ENCODE data around the gene TCOF1. TPM values are rescaled to one million over a fixed set of nuclear protein-coding genes. Genes with fewer than 3 reads are reported as not detected.

The TCOF1 gene
- total RNA-seq, 1 experiment from 2014 or later: 109 TPM

DNA sequence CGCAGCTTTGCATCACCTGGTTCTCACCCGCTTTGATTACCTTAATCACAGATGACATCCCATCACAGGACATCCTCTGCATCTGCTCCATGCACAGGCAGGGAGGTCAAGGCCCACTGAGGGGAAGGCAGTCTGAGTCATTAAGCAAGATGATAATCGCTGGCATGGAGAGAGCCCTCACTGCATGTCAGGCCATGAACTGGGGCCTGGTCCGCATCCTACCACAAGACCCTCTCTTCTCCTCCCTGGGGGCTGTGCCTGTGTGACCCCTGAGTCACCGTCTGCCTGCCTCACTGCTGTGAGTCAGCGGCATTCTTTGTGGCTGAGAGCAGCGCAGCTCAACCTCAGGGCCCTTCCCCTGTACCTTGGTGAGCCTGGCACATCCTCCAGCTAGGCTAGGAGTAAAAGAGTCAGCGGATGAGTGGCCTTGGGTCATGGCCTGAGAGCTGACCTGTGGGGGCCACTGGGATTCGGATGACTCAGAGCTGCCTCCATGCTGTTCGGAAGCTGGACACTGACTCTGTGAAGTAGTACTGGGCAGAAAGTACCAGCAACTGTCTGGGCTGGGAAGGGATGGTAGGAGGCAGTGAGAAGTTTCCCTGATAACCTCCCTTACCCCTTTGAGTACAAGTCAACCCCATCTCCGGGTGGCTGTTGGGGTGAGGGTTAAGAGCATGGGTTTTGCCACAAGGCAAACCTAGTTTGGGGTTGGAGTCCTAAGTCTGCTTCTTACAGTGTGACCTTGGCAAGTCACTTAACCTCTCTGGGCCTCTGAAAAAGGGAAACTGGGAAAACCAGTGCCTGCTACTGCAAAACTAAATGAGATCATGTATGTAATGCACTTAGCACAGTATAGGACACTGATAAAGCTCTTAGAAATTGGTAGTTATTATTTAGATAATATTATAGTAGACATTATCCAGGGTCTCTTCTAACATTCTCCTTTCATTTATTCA, 40.2 kb upstream of the TCOF1 start:
- Histone ChIP-seq H3K27ac (ENCODE audit: low read depth, low read length, poor library complexity, severe bottlenecking) (no peak overlapping the region), H3K9me3 (ENCODE audit: low read depth, low read length, poor library complexity, severe bottlenecking) (no peaks in the 10 kb centered on the region), H3K27me3 (replicated peaks; ENCODE audit: insufficient read depth, low read depth, low read length, poor library complexity) (no peaks in the 10 kb centered on the region), H3K4me1 (ENCODE audit: insufficient read depth, low read length, poor library complexity, severe bottlenecking) (no peaks in the 10 kb centered on the region), H3K36me3 (ENCODE audit: insufficient read depth, low read length, poor library complexity, severe bottlenecking) (no peaks in the 10 kb centered on the region), H3K4me3 (ENCODE audit: low read depth, low read length, poor library complexity, severe bottlenecking) (no peak overlapping the region)
- intact Hi-C loops (cut with micrococcal nuclease; ENCODE audit: unreplicated experiment): no loop called here
- no TSS peak for BruUV-seq (replicated peaks)
- no peak for DNase-seq (ENCODE audit: low spot score)
- ChIA-PET CTCF (no interaction called here), POLR2A (ENCODE audit: low non-redundant PET) (no interaction called here)
- TF ChIP-seq EZH2 (IDR thresholded peaks at IDR 0.05; ENCODE audit: borderline replicate concordance, low read depth, low read length, poor library complexity, severe bottlenecking): no peak
- TF ChIP-seq, protein P1, sequence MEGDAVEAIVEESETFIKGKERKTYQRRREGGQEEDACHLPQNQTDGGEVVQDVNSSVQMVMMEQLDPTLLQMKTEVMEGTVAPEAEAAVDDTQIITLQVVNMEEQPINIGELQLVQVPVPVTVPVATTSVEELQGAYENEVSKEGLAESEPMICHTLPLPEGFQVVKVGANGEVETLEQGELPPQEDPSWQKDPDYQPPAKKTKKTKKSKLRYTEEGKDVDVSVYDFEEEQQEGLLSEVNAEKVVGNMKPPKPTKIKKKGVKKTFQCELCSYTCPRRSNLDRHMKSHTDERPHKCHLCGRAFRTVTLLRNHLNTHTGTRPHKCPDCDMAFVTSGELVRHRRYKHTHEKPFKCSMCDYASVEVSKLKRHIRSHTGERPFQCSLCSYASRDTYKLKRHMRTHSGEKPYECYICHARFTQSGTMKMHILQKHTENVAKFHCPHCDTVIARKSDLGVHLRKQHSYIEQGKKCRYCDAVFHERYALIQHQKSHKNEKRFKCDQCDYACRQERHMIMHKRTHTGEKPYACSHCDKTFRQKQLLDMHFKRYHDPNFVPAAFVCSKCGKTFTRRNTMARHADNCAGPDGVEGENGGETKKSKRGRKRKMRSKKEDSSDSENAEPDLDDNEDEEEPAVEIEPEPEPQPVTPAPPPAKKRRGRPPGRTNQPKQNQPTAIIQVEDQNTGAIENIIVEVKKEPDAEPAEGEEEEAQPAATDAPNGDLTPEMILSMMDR (conservative IDR thresholded peaks at IDR 0.05; ENCODE audit: low read depth, low read length): no peak

DNA sequence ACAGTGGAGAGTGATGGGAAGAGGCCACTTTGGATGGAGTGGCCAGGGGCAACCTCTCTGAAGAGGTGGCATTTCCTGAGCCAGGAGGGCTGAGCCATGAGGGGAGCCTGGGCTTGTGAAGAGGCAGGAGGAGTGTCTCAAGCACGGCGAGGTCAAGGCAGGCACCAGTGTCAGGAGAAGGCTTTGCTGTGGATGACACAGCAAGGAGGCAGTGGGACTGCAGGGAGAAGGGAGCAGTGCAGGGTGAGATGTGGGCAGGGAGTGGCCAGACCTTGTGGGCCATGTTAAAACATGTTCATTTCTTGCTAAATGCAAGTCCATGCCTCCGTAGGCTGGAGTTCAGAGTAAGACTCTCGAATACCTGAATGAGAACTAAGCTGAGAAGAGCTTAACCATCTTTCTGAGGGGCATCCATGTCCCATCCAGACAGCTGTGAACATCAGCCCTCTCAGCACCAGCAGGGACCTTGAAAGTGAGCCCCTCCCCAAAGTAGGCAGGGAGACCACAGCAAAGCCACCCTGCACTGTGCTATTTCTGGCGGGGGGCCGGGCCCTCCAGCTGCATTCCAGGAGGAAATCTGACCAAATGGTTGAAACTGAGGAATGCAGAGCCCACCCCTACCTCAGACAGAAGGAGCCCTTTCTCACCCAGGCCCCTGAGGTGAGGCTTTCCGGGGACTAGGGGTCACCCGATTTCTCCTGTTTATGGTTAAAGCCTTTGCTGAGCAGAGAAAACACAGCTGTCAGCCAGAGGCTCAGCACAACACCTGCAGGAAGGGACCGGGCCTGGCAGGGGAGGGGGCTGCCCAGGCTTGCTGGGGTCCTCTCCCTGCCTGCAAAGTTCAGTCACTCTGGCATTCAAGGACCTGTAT, 38.6 kb upstream of the TCOF1 start:
- TF ChIP-seq, protein P1 (conservative IDR thresholded peaks at IDR 0.05; ENCODE audit: low read depth, low read length): no peak
- no peak for TF ChIP-seq EZH2 (IDR thresholded peaks at IDR 0.05; ENCODE audit: borderline replicate concordance, low read depth, low read length, poor library complexity, severe bottlenecking)
- POLR2A ChIA-PET (ENCODE audit: low non-redundant PET): interaction anchor here (0.5 kb wide), 1 partner anchor 112 kb away, joined by 11 read pairs; no protein-coding TSS in a partner anchor
- no peaks in the 10 kb centered on the region for H3K36me3 ChIP-seq (ENCODE audit: insufficient read depth, low read length, poor library complexity, severe bottlenecking)
- H3K27me3 ChIP-seq (replicated peaks; ENCODE audit: insufficient read depth, low read depth, low read length, poor library complexity): no peaks in the 10 kb centered on the region
- H3K9me3 ChIP-seq (ENCODE audit: low read depth, low read length, poor library complexity, severe bottlenecking): no peaks in the 10 kb centered on the region
- no peak overlapping the region for H3K4me3 ChIP-seq (ENCODE audit: low read depth, low read length, poor library complexity, severe bottlenecking)
- H3K4me1 ChIP-seq (ENCODE audit: insufficient read depth, low read length, poor library complexity, severe bottlenecking): no peaks in the 10 kb centered on the region
- intact Hi-C loops (cut with micrococcal nuclease; ENCODE audit: unreplicated experiment): no loop called here
- DNase-seq (ENCODE audit: low spot score): no peak
- CTCF ChIA-PET: no interaction called here
- no peak overlapping the region for H3K27ac ChIP-seq (ENCODE audit: low read depth, low read length, poor library complexity, severe bottlenecking)
- BruUV-seq (replicated peaks): no TSS peak

DNA sequence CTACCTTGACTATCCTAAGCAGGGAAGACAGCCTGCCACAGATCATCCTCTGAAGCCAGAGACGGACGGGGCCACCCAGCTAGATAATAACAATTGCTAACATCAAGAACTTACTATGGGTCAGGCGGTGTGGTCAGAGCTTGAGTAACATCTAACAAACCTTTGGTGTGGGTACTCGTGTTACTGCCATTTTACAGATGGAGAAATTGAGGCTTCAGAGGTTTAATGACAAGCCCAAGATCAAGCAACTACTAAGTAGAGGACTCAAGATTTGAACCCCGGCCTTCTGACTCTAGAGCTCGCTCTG, 38.1 kb upstream of the TCOF1 start:
- POLR2A ChIA-PET (ENCODE audit: low non-redundant PET): interaction anchor here (0.5 kb wide), 1 partner anchor 111 kb away, joined by 11 read pairs; no protein-coding TSS in a partner anchor

More for the DNA sequence above, 38.1 kb upstream of the TCOF1 start:
- Histone ChIP-seq H3K4me1 (ENCODE audit: insufficient read depth, low read length, poor library complexity, severe bottlenecking) (no peaks in the 10 kb centered on the region), H3K4me3 (ENCODE audit: low read depth, low read length, poor library complexity, severe bottlenecking) (no peak overlapping the region), H3K9me3 (ENCODE audit: low read depth, low read length, poor library complexity, severe bottlenecking) (no peaks in the 10 kb centered on the region), H3K27me3 (replicated peaks; ENCODE audit: insufficient read depth, low read depth, low read length, poor library complexity) (no peaks in the 10 kb centered on the region), H3K27ac (ENCODE audit: low read depth, low read length, poor library complexity, severe bottlenecking) (no peak overlapping the region), H3K36me3 (ENCODE audit: insufficient read depth, low read length, poor library complexity, severe bottlenecking) (no peaks in the 10 kb centered on the region)
- DNase-seq (ENCODE audit: low spot score): no peak
- no TSS peak for BruUV-seq (replicated peaks)
- CTCF ChIA-PET: no interaction called here
- intact Hi-C loops (cut with micrococcal nuclease; ENCODE audit: unreplicated experiment): no loop called here
- TF ChIP-seq EZH2 (IDR thresholded peaks at IDR 0.05; ENCODE audit: borderline replicate concordance, low read depth, low read length, poor library complexity, severe bottlenecking): no peak
- TF ChIP-seq, protein P1 (conservative IDR thresholded peaks at IDR 0.05; ENCODE audit: low read depth, low read length): no peak
